Activated naive CD8-positive, alpha-beta T cell treated with anti-CD3 and anti-CD28 coated beads, Interleukin-2, amount 50 U/mL, for 16 hours (primary cell): ENCODE results near the gene ZNF816.
"Not testable (repeated sequence)": the region's sequence is repeated elsewhere in the genome, so short reads cannot be mapped to it uniquely, and the experiment has no call there.

ENCODE experiments used
- DNase-seq: peaks from one replicate; pipeline ENCODE4 v3.0.0-alpha.2; 2020; ENCODE audit warnings: low read depth, low spot score

ZNF816 gene

DNA sequence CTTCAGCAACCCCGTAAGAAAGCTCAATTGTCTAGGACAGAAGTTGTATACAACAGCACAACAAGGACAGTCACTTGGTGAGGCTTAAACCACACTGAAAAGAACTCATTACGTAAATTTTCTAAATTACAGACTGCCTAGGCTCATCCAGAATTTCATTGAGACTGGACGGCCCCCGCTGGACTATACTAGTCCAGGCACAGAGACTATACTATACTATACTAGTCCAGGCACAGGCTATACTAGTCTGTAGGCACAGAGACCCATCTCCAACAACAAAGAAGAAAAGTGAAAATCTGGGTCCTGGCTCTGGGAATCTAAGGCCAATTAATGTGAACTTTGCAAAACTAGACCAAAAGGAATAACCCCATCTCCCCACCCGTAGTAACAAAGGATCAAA lies 700 bp downstream of the ZNF816 start:
- DNase-seq, result no peak

DNA sequence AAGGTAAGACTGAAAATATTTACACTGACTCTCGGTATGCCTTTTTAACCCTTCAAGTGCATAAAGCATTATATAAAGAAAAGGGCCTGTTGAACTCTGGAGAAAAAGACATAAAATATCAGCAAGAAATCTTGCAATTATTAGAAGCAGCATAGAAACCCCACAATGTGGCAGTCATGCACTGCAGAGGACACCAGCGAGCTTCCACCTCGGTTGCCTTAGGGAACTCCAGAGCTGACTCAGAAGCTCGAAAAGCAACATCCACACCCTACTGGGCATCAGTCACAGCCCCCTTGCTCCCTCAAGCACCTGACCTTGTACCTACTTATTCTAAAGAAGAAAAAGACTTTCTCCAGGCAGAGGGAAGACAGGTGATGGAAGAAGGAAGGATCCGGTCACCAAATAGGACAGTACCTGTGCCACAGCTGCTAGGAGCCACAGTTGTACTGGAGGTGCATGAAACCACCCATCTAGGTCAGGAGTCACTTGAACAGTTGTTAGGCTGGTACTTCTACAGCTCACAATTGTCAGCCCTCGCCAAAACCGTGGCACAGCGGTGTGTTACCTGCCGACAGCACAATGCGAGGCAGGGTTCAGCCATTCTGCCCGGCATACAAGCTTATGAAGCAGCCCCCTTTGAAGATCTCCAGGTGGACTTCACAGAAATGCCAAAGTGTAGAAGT lies 2.9 kb downstream of the ZNF816 start:
- DNase-seq, result no peak

DNA sequence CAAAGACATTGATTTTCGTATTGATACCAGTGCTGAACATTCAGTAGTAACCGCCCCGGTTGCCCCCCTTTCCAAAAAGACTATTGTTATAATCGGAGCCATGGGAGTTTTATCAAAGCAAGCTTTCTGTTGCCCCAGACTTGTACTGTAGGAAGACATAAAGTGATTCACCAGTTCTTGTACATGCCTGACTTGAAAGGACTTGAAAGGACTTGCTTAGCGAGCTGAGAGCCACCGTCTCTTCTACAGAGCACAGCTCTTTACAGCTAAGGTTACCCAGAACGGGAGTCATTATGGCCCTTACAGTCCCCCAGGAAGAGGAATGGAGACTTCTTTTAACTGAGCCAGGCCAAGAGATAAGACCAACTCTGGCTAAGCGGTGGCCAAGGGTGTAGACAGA lies 5.1 kb downstream of the ZNF816 start:
- no peak for DNase-seq

DNA sequence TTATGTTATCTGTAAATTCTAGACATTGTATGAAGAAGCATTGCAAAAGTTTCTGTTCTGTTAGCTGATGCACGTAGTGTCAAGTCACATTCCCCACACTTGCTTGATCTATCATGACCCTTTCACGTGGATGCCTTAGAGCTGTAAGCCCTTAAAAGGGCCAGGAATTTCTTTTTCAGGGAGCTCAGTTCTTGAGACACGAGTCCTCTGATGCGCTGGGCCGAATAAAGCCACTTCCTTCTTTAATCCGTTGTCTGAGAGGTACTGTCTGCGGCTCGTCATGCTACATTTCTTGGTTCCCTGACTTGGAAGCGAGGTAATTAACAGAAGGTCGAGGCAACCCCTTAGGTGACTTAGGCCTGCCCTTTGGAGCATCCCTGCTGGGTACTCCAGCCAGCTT lies 5.8 kb downstream of the ZNF816 start:
- no peak for DNase-seq

DNA sequence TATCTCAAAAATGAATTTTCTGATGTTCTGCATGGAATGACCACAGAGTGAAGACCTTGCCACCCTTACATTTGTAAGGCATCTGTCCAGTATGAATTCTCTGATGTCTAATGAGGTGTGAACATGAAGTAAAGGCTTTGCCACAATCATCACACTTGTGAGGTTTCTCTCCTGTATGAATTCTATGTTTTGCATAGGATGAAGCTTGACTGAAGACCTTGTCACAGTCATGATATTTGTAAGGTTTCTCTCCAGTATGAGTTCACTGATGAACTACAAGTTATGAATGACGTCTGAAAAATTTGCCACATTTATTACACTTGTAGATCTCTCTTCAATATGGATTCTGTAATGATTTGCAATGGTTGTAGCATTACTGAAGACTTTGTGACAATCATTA lies 13.3 kb downstream of the ZNF816 start:
- DNase-seq, result no peak

DNA sequence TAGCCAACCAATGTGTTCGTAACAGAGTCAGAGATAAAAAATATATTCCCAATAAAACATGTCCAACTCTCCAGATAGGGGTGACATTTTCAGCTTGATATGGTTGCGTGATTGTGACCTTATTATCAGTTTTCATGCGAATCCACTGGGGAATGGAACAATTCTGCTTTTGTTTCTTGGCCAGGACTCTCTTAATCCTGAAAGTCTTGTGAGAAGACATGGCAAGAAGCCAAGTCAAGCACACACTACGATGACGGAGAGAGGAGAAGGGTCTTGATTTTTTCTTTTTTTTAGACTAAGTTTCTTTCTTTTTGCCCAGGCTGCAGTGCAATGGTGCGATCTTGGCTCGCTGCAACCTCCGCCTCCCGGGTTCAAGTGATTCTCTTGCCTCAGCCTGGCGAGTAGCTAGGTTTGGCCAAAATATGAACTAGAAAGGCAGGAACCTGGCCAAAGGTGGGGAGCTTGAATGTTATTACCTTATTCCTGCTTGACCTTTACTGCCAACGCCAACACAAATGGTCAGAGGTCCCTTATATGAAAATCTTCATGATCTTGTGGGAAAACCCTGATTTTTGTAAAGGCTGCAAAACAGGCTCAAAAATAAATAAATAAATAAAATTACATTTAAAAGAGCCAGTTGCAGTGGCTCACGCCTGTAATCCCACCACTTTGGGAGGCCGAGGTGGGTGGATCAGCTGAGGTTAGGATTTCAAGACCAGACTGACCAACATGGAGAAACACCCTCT lies 14.5 kb downstream of the ZNF816 start:
- DNase-seq, result no peak

DNA sequence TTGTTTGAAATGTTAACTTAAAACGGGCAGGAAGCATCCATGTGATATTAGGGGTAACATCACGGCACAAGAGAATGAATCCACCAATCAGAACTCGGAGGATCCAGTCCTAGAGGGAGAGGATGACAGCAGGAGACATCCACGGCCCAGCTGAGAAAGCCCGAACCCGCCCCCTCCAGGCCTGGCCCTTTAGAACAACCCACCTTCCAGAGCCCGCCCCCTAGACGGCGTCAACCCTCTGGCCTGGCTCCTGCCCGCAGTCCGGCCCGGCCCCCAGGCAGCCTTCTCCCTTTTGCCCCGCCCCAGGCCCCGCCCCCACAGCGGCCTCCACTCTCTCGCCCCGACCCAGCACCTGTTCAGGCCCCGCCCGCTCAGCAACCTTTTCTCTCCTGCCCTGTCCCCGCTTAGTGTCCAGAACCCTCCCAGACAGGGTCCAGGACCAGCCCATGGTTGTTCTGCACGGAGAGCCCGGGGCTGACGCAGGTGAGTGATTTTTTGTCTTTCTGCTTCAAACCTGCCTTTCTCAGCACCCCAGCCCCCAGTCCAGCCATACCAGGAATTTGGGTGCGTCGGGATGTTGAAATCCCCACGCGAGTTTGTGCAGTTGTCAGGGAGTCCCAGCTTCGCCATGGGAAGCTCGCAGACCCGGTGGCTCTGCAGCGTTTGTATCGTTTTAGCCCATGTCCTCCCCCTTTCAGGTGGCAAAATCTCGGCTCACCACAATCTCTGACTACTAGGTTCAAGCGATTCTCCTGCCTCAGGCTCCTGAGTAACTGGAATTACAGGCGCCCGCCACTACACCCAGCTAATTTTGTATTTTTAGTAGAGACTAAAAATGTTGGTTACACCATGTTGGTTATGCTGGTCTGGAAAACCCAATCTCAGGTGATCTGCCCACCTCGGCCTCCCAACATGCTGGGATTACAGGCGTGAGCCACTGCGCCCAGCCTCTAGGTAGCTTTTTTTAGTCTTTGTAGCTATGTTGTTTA lies 16.1 kb downstream of the ZNF816 start:
- no peak for DNase-seq

DNA sequence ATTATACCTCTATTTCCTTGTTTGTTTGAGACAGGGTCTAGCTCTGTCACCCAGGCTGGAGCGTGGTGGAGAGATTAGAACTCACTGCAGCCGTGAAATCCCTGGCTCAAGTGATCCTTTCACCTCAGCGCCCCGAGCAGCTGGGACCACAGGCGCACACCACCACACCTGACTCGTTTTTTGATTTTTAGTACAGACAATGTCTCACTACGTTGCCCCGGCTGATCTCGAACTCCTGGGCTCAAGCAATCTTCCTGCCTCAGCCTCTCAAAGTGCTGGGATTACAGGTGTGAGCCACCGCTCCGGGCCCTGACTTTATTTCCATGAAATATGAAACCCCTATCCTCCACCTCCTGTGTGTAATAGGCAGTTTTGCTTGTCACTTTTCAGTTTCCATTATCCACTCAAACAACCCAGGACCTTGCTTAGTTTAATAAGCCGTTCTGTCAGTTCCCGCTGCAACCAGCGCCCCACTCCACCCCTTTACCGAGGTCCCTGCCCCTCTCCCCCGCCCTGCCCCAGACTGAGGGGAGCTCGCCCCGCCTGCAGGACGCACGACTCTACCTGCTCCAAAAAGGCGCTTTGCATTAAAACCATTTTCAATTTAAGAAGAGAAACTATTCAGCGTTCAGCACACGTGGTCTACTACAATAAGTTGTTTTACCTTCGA lies 16.9 kb downstream of the ZNF816 start:
- DNase-seq, result no peak

DNA sequence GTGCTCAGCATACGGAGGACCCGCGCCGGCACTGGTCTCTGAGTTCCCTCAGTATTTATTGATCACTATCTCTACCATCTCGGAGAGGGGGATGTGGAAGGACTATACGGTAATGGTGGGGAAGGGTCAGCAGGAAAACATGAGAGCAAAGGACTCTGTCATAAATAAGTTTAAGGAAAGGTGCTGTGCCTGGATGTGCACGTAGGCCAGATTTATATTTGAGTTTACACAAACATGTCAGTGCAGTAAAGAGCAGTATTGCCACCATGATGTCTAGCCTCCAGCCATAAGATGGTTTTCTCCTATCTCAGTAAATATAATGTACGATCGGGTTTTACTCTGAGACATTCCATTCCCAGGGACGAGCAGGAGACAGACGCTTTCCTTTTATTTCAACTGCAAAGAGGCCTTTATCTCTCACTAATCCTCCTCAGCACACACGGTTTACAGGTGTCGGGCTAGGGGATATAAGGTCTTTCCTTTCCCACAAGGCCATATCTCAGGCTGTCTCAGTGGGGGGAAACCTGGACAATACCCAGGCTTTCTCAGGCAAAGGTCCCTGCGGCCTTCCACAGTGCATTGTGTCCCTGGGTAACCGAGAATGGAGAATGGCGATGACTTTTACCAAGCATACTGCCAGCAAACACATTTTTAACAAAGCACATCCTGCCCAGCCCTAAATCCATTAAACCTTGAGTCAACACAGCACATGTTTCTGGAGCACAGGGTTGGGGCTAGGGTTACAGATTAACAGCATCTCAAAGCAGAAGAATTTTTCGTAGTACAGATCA lies 17.8 kb downstream of the ZNF816 start:
- not testable (repeated sequence) for DNase-seq

DNA sequence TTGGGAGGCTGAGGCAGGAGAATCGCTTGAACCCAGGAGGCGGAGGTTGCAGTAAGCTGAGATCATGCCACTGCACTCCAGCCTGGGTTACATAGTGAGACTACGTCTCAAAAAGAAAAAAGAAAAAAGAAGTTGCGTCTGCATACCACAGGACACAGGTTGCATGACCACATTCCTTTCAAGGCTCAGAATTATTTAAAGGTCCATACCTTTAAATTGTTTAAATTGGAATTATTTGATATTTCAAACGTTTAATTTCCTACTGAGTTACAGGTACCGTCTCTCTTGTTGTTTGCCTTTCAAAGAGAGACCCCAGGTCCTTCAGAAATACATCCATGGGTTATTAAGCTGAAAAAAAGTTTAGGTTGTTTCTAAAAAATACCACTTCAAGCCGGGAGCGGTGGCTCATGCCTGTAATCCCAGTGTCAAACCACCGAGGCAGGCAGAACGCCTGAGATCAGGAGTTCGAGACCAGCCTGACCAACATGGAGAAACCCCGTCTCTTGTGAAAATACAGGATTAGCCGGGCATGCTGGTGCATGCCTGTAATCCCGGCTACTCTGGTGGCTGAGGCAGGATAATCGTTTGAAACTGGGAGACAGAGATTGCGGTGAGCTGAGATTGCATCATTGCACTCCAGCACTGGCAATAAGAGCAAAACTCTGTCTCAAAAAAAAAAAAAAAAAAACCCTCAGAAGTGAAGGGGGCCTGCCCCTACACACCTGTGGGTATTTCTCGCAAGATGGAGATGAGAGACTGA lies 18.6 kb downstream of the ZNF816 start:
- DNase-seq, result no peak

DNA sequence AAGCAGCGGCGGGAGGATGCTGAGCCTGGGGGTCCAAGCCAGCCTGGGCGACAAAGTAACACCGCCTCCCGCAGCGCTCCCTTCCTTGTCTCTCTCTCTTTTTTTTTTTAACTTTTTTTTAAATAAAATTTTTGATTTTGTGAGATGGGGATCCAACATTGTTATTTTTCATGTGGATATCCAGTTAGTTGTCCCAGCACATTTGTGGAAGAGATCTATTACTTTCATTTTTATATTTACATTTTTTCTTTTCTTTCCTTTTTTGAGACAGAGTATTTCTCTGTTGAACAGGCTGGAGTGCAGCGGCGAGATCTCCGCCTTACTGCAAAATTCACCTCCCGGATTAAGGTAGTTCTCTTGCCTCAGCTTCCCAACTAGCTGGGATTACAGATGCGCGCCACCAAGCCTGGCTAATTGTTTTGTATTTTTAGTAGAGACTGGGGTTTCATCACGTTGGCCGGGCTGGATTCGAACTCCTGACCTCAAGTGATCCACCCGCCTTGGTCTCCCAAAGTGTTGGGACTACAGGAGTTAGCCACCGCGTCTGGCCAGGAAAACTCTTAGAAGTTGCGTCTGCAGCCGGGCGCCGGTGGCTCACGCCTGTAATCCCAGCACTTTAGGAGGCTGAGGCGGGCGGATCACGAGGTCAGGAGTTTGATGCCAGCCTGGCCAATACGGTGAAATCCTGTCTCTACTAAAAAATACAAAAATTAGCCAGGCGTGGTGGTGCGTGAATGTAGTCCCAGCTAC lies 19.4 kb downstream of the ZNF816 start:
- DNase-seq, result no peak

DNA sequence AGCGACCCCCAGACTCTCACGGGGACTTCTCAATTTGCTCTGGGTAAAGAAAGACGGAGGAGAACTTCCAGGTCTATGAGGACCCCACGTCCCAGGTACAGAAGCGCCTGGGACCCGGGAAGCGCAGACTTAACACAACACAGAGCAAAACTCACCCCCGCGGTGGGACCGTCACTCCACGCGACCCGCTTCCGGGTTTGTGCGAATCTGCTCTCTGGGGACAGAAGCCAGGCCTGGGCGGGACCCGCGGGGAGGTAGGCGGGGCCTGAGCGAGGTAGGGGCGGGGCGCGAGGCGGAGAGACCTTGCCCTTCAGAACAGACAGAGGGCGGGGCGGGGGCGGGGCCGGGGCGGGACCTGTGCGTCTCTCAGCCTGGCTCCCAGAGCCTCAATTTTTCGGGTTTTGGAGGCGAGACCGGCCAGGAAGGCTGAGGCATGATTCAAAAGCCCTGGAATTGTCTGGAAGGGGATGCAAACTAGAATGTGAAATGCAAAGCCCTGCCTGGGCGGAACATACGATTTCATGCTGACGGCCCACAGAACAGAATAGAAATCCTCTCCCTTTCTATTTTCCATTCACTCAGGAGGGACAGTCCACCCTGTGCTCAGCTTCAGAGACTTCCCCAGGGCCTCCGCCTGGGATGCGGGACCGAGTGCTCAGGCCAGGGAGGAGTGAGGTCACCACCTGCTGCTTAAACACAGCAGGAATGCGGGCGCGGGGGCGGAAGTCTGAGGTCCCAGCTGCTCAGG lies 20.1 kb downstream of the ZNF816 start:
- DNase-seq, result peak; percentile 83

DNA sequence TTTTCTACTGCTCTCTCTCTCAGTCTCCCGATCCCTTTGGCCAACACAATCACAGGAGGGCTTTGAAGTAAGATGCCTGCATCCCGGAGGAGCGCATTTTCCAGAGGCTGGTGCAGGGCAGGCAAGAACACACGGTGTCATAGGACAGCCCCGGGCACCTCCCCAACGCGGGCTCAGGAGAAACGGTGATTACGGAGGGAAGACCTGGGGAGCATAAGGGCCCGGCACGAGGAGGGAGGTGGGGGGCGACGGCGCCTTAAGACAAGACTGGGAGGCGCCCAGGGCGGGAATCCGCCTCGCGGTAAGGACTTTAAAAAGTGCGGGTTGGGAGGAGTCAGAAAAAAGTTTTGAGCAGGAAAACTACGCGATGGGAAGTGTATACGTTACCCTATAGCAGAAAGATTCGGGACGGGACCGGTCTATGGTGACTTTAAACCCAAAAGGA lies 20.7 kb downstream of the ZNF816 start:
- no peak for DNase-seq

DNA sequence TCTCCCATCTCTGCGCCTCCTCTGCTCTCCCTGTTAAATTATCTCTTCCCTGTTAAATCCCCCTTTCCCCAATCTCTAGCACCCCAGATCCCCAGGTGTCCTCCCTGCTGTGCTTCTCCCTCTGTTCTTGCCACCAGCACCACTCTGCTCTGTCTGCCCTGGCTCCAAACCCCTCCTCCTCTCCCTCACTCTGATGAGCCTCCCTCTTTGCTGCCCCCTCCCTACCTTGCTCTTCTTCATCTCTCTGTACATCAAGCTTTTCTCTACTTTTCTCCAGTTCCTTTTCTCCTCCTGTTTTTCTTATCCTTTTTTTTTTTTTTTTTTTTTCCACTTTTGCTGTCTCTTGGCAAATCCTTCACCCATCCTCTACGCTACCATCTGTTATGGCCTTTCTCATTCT lies 21.2 kb downstream of the ZNF816 start:
- DNase-seq, result not testable (repeated sequence)

DNA sequence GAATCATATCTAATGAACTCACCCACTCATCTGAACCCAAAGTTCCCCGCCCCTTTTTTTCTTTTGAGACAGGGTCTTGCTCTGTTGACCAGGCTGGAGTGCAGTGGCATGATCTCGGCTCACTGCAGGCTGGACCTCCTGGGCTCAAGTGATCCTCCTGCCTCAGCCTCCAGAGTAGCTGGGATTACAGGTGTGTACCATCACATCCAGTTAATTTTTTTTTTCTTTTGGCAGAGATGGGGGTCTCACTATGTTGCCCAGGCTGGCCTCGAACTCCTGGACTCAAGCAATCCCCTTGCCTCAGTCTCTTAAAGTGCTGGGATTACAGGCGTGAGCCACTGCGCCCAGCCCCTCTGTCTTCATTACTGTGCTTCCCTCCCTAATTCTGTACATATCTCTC lies 21.8 kb downstream of the ZNF816 start:
- not testable (repeated sequence) for DNase-seq

DNA sequence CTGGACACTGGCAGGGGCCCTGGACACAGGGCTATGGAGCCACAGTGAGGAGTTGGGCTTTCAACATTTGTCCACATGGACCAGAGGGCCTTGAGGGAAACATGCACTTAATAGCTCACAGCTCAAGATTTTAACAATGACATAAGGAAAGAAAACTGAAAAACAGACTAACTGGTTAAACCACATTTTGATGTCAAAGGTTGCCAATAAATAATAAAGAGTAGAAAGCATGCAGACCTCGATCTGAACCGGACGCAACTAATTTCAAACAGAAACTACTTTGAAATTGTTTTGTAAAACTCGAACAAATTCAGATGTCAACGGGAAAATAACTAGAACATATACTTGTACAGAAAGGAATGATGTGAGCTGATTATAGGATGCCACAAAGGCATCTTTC lies 23.9 kb downstream of the ZNF816 start:
- no peak for DNase-seq

DNA sequence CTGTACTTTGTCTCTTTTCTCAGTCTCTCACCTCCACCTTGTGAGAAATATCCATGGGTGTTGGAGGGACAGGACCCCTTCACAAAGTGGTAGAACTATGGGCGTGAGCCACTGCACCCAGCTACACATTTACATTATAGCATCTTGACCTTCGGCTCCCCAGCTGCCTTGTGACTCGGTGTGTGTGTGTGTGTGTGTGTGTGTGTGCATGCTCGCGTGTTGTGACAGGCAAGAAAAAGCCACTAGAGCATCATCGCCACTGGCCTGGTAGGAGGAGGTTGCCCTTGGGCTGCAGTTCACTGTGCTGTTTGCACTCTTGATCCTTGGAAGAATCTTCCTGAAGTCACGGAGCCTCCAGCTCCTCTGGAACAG lies 25.7 kb downstream of the ZNF816 start:
- DNase-seq, result no peak

DNA sequence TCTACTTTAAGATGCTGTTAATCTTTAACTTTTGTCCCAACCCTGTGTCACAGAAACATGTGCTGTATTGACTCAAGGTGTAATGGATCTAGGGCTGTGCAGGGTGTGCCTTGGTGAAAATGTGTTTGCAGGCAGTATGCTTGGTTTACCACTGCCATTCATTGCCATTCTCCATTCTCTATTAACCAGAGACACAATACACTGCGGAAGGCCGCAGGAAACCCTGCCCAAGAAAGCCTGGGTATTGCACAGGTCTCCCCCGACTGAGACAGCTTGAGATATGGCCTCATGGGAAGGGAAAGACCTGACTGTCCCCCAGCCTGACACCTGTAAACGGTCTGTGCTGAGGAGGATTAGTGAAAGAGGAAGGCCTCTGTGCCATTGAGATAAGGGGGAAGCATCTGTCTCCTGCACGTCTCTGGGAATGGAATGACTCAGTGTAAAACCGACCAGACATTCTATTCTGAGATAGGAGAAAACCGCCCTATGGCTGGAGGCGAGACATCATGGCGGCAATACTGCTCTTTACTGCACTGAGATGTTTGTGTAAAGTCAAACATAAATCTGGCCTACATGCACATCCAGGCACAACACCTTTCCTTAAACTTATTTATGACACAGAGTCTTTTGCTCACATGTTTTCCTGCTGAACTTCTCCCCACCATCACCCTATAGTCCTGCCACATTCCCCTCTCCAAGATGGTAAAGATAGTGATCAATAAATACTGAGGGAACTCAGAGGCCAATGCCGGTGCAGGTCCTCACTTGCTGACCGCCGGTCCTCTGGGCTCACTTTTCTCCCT lies 26.3 kb downstream of the ZNF816 start:
- no peak for DNase-seq
